ENCODE measurements around the gene LRRC74A. TPM values are rescaled to one million over a fixed set of nuclear protein-coding genes. Genes with fewer than 3 reads are reported as not detected.

Gene LRRC74A
- total and polyA plus RNA-seq, 7 donors, result not detected

GRCh38 chr14:76781648-76782051 is 44.6 kb upstream of the LRRC74A start:
- no peak for ATAC-seq
- peaks cover 0 to 40% of the 10 kb centered on the region in 2 donors for H3K36me3 ChIP-seq (ENCODE audit: insufficient read depth in 1 of 2, low read depth in 1 of 2)
- H3K9me3 ChIP-seq, result no peaks in the 10 kb centered on the region
- no peaks in the 10 kb centered on the region for H3K27me3 ChIP-seq (ENCODE audit: insufficient read depth in 3 of 3, low read length in 2 of 3)
- TF ChIP-seq CTCF (IDR thresholded peaks at IDR 0.05), result no peak
- DNase-seq, result no peak
- intact Hi-C loops (cut with DNase I), result loop anchor here in 1 of 2 donors (5.0 kb wide), 1 partner anchor 69 kb away; no protein-coding TSS in a partner anchor
- no peak overlapping the region for H3K4me3 ChIP-seq
- peaks cover 12% of the 10 kb centered on the region for H3K4me1 ChIP-seq
- 72 to 76% (median 73%) methylated on average over 2 of the region's 2 CpGs for WGBS, 3 donors
- no peak overlapping the region for H3K27ac ChIP-seq

GRCh38 chr14:76782115-76782884 is 43.9 kb upstream of the LRRC74A start:
- 69 to 73% (median 71%) methylated on average over 10 of the region's 10 CpGs for WGBS, 3 donors
- DNase-seq, result no peak
- TF ChIP-seq CTCF (IDR thresholded peaks at IDR 0.05), result no peak
- Histone ChIP-seq H3K4me3 (no peak overlapping the region), H3K27me3 (ENCODE audit: insufficient read depth in 3 of 3, low read length in 2 of 3) (no peaks in the 10 kb centered on the region), H3K36me3 (ENCODE audit: insufficient read depth in 1 of 2, low read depth in 1 of 2) (peaks cover 0 to 47% of the 10 kb centered on the region in 2 donors), H3K27ac (peak overlapping the region; percentile 23), H3K4me1 (peaks cover 12% of the 10 kb centered on the region), H3K9me3 (no peaks in the 10 kb centered on the region)
- intact Hi-C loops (cut with DNase I), result loop anchor here in 1 of 2 donors (5.0 kb wide), 1 partner anchor 70 kb away; no protein-coding TSS in a partner anchor
- peak in 1 of 4 donors; percentile 17 for ATAC-seq

- ATAC-seq (no peak), DNase-seq (no peak)
- H3K27me3 ChIP-seq (ENCODE audit: insufficient read depth in 3 of 3, low read length in 2 of 3), result no peaks in the 10 kb centered on the region
- peaks cover 0 to 54% of the 10 kb centered on the region in 2 donors for H3K36me3 ChIP-seq (ENCODE audit: insufficient read depth in 1 of 2, low read depth in 1 of 2)
- TF ChIP-seq CTCF (IDR thresholded peaks at IDR 0.05), result no peak
- peak overlapping the region; percentile 23 for H3K27ac ChIP-seq
- H3K4me3 ChIP-seq, result no peak overlapping the region
- intact Hi-C loops (cut with DNase I), result loop anchor here in 1 of 2 donors (5.0 kb wide), 1 partner anchor 71 kb away; no protein-coding TSS in a partner anchor
- H3K9me3 ChIP-seq, result no peaks in the 10 kb centered on the region
- peaks cover 12% of the 10 kb centered on the region for H3K4me1 ChIP-seq
- 54 to 59% (median 58%) methylated on average over 9 of the region's 9 CpGs for WGBS, 3 donors
These were observed 43.2 kb upstream of the LRRC74A start for GRCh38 chr14:76782885-76783566.

GRCh38 chr14:76784266-76784874 is 41.8 kb upstream of the LRRC74A start:
- 45 to 67% (median 47%) methylated on average over 6 of the region's 6 CpGs for WGBS, 3 donors
- intact Hi-C loops (cut with DNase I), result loop anchor here (2.0 to 5.0 kb wide), 2 partner anchors 72 to 74 kb away; no protein-coding TSS in a partner anchor
- ATAC-seq (peak in 1 of 4 donors; percentile 6), DNase-seq (no peak)
- Histone ChIP-seq H3K36me3 (ENCODE audit: insufficient read depth in 1 of 2, low read depth in 1 of 2) (peaks cover 0 to 68% of the 10 kb centered on the region in 2 donors), H3K27ac (no peak overlapping the region), H3K27me3 (ENCODE audit: insufficient read depth in 3 of 3, low read length in 2 of 3) (no peaks in the 10 kb centered on the region), H3K4me1 (peaks cover 12% of the 10 kb centered on the region), H3K4me3 (no peak overlapping the region), H3K9me3 (no peaks in the 10 kb centered on the region)
- TF ChIP-seq CTCF (IDR thresholded peaks at IDR 0.05), result no peak
